Head of caudate nucleus (tissue), 42 donors: ENCODE measurements around the gene PCDHGA1.
"Not testable (repeated sequence)": the region's sequence is repeated elsewhere in the genome, so short reads cannot be mapped to it uniquely, and the experiment has no call there.

ENCODE experiments used
- DNase-seq, 42 donors: peaks; one replicate each; pipeline versions ENCODE4 v3.0.0 to v3.0.0-alpha.2; 2020 to 2021; ENCODE audit warnings: mixed read lengths in 7 of 42
- intact Hi-C: fragments of 100-400 bp; cut with DNase I; formaldehyde crosslinking; loops from one replicate; pipeline ENCODE4 v1.15.0; 2022

Gene PCDHGA1

DNA sequence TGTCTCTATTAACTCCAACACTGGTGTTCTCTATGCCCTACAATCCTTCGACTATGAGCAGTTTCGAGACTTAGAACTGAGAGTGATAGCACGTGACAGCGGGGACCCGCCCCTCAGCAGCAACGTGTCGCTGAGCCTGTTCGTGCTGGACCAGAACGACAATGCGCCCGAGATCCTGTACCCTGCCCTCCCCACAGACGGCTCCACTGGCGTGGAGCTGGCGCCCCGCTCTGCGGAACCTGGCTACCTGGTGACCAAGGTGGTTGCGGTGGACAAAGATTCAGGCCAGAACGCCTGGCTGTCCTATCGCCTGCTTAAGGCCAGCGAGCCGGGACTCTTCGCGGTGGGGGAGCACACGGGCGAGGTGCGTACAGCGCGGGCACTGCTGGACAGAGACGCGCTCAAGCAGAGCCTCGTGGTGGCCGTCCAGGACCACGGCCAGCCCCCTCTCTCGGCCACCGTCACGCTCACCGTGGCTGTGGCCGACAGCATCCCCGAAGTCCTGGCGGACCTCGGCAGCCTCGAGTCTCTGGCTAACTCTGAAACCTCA, 92.5 kb downstream of the PCDHGA1 start:
- intact Hi-C loops: loop anchor here (10.0 kb wide), 1 partner anchor 102 kb away; no protein-coding TSS in a partner anchor
- DNase-seq: peak in 1 of 42 donors; percentile 15

DNA sequence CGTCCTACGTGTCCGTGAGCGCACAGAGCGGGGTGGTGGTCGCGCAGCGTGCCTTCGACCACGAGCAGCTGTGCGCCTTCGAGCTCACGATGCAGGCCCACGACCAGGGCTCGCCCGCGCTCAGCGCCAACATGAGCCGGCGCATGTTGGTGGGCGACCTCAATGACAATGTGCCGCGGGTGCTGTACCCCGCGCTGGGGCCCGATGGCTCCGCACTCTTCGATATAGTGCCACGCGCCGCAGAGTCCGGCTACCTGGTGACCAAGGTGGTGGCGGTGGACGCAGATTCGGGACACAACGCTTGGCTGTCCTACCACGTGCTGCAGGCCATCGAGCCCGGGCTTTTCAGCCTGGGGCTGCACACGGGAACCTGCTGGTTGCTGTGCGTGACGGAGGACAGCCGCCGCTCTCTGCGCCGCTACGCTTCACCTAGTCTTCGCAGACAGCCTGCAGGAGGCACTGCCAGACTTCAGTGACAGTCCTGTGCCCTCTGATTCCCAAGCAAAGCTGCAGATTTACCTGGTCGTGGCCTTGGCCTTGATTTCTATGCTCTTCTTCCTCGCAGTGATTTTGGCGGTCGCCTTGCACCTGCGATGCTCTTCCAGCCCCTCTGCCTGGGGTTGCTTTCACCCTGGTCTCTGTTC, 97.6 kb downstream of the PCDHGA1 start:
- intact Hi-C loops: loop anchor here (10.0 kb wide), 1 partner anchor 97 kb away; no protein-coding TSS in a partner anchor
- no peak for DNase-seq

DNA sequence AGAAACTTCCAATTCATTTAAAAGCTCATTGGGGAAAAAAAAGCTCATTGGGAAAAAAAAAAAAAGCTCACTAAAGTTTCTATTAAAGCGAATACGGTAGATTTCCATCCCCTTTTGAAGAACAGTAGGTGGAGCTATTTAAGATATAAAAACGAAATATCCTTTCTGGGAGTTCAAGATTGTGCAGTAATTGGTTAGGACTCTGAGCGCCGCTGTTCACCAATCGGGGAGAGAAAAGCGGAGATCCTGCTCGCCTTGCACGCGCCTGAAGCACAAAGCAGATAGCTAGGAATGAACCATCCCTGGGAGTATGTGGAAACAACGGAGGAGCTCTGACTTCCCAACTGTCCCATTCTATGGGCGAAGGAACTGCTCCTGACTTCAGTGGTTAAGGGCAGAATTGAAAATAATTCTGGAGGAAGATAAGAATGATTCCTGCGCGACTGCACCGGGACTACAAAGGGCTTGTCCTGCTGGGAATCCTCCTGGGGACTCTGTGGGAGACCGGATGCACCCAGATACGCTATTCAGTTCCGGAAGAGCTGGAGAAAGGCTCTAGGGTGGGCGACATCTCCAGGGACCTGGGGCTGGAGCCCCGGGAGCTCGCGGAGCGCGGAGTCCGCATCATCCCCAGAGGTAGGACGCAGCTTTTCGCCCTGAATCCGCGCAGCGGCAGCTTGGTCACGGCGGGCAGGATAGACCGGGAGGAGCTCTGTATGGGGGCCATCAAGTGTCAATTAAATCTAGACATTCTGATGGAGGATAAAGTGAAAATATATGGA, 100.2 kb downstream of the PCDHGA1 start, which contains the start of gene PCDHGA12:
TSS of gene PCDHGA12 (plus strand) at position 176 of the 782 bp plus-strand sequence. CDS start at position 429, 253 bp downstream.
- intact Hi-C loops: no loop called here

DNA sequence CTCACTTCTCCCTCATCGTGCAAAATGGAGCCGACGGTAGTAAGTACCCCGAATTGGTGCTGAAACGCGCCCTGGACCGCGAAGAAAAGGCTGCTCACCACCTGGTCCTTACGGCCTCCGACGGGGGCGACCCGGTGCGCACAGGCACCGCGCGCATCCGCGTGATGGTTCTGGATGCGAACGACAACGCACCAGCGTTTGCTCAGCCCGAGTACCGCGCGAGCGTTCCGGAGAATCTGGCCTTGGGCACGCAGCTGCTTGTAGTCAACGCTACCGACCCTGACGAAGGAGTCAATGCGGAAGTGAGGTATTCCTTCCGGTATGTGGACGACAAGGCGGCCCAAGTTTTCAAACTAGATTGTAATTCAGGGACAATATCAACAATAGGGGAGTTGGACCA, 101.0 kb downstream of the PCDHGA1 start:
- no peak for DNase-seq
- intact Hi-C loops: no loop called here

More for the DNA sequence above, 100.2 kb downstream of the PCDHGA1 start, which contains the start of gene PCDHGA12:
- DNase-seq: peak in 25 of 42 donors; percentile 15 to 70 (median 39)

DNA sequence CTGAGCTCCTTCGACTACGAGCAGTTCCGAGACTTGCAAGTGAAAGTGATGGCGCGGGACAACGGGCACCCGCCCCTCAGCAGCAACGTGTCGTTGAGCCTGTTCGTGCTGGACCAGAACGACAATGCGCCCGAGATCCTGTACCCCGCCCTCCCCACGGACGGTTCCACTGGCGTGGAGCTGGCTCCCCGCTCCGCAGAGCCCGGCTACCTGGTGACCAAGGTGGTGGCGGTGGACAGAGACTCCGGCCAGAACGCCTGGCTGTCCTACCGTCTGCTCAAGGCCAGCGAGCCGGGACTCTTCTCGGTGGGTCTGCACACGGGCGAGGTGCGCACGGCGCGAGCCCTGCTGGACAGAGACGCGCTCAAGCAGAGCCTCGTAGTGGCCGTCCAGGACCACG, 102.0 kb downstream of the PCDHGA1 start:
- intact Hi-C loops: not testable (repeated sequence)

DNA sequence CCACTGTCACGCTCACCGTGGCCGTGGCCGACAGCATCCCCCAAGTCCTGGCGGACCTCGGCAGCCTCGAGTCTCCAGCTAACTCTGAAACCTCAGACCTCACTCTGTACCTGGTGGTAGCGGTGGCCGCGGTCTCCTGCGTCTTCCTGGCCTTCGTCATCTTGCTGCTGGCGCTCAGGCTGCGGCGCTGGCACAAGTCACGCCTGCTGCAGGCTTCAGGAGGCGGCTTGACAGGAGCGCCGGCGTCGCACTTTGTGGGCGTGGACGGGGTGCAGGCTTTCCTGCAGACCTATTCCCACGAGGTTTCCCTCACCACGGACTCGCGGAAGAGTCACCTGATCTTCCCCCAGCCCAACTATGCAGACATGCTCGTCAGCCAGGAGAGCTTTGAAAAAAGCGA, 102.4 kb downstream of the PCDHGA1 start:
- DNase-seq, intact Hi-C loops: not testable (repeated sequence)

More for the DNA sequence above, 102.0 kb downstream of the PCDHGA1 start:
- not testable (repeated sequence) for DNase-seq

DNA sequence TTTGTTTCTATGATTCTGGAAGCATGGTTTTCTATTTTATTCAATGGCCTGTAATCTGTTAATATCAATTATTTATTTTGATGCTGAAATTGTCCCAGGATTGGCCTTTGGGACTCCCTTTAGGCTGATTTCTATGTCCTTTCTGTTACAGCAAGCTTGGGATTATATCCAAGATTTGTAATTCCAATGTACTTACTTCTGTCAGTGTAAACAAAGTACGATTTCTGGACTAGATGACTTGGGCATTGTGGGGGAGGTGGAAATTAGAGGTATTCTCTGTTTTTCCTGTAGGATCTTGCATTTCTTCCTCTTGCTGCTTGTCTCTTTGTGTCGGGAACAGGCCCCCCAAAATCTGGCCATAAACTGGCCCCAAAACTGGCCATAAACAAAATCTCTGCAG, 103.7 kb downstream of the PCDHGA1 start:
- DNase-seq: no peak
- intact Hi-C loops: no loop called here

DNA sequence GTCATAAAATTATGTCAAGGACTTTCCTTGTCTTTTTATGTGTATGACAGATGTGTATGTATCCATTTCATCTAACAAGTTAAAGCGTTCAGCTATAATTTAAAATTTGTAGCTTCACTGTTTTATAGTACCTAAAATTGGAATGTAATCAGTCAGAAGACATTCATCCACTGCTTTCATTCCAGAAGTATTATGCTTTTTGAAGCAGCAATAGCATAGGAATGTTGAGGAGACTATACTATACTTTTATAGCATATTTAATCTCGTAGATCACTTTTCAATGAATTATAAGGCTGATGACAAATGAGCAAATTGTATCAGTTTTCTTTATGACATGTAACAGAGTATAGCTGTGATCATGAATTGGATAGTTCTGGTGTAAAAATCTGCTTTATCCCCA, 106.9 kb downstream of the PCDHGA1 start:
- intact Hi-C loops: no loop called here
- no peak for DNase-seq

DNA sequence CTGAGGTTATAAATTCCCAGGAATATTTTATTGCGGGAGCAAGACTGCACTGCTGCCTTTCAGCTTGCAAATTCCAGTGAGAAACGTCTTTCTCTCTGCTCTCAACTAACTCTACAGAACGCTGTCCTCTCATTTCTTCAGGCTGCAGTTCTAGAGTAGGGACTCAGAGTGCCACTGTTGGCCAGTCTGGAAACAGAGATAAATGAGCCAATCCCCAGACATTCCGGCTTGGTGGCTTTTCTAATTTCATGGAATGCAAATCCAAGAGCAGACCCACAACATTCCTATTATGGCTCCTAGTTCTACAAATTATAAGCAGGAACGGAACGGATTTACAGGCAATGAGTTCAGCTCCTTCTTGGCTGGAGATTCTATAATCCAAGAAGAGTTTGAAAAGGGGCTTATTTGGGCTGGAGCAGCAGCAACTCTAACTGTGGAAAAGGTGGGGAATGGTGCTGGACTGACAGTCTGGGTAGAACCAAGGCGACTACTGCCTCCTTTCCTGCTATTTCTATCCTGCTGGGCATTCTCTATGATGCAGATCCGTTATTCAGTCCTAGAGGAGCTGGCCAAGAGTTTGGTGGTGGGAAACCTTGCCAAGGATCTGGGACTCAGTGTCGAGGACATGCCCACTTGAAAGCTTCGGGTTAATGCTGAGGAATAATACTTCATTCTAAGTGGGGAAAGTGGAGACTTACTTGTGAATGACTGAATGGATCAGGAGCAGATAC, 109.3 kb downstream of the PCDHGA1 start:
- intact Hi-C loops: no loop called here
- DNase-seq: no peak

DNA sequence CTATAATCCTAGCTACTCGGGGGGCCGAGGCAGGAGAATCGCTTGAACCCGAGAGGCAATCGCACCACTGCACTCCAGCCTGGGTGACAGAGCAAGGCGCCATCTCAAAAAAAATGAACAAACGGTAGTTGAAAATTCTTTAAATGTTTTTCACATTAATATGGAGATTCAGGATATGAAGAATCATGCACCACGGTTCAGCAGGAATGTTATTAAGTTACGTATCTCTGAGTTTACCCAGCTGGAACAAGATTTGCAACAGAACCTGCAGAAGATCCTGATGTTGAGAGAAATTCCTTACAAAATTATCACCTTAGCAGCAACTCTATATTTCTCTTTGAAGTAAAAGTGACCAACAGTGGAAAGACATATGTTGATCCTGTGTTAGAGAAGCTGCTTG, 110.0 kb downstream of the PCDHGA1 start:
- DNase-seq: no peak
- intact Hi-C loops: no loop called here

DNA sequence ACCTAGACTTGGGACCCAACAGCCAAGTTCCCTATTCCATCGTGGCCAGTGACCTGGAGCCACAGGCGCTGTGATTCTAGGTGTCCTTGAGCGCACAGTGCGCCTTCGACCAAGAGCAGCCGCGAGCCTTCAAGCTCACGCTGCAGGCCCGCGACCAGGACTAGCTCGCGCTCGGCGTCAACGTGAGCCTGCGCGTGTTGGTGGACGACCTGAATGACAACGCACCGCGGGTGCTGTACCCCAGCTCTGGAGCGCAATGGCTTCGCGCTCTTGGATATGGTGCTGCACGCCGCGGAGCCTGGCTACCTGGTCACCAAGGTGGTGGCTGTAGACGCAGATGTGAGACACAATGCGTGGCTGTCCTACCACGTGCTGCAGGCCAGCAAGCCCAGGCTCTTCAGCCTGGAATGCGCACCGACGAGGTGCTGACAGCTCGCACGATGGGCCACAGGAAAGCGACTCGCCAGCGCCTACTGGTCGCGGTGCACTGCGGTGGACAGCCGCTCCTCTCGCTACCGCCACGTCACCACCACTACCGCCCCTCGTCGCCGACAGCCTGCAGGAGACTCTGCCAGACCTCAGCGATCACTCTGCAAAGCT, 111.4 kb downstream of the PCDHGA1 start:
- intact Hi-C loops: no loop called here
- DNase-seq: no peak

DNA sequence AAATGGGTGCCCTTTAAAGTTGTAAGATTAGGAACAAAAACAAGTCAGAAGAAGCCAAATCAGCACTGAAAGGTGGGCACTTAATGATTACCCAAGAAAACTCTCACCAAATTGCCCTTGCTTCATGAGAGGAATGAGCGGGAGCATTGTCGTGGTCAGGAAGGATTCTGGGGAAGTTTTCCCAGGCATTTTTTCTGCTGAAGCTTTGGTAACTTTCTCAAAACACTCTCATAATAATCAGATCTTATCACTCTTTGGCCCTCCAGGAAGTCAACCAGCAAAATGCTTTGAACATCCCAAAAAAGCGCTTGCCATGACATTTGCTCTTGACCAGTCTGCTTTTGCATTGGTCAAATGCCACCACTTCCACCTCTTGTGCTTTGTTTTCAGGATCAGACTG, 135.0 kb downstream of the PCDHGA1 start:
- intact Hi-C loops: no loop called here
- no peak for DNase-seq

DNA sequence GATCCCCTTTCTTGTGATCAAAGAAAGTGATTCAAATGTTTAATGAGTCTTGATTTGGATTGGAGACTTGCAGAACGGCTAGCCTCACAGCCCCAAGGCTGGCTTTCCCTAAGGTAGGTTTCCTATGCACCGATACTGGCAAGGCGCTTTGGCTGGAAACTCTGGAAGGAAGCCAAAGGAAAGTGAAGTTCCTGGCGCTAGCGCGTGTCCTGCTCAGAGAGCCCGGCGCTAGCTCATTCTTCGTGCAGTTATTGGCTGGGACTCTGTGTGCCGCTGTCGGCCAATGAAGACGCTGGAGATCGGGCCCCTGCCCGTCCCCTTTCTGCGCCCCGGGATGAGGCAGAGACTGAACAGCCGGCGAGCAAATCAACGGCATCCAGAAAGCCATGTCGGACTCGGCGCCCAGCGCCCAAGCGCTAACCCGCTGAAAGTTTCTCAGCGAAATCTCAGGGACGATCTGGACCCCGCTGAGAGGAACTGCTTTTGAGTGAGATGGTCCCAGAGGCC, 145.4 kb downstream of the PCDHGA1 start, which contains the start of gene PCDHGC3:
TSS of gene PCDHGC3 (plus strand) at position 342 of the 507 bp plus-strand sequence. CDS start at position 493, 151 bp downstream.
- peak; percentile 73 to 96 (median 89) for DNase-seq
- intact Hi-C loops: loop anchor here (5.0 kb wide), 1 partner anchor 37 kb away; no protein-coding TSS in a partner anchor

DNA sequence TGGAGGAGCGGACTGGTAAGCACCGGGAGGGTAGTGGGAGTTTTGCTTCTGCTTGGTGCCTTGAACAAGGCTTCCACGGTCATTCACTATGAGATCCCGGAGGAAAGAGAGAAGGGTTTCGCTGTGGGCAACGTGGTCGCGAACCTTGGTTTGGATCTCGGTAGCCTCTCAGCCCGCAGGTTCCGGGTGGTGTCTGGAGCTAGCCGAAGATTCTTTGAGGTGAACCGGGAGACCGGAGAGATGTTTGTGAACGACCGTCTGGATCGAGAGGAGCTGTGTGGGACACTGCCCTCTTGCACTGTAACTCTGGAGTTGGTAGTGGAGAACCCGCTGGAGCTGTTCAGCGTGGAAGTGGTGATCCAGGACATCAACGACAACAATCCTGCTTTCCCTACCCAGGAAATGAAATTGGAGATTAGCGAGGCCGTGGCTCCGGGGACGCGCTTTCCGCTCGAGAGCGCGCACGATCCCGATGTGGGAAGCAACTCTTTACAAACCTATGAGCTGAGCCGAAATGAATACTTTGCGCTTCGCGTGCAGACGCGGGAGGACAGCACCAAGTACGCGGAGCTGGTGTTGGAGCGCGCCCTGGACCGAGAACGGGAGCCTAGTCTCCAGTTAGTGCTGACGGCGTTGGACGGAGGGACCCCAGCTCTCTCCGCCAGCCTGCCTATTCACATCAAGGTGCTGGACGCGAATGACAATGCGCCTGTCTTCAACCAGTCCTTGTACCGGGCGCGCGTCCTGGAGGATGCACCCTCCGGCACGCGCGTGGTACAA, 146.0 kb downstream of the PCDHGA1 start:
- intact Hi-C loops: loop anchor here (5.0 kb wide), 1 partner anchor 36 kb away; no protein-coding TSS in a partner anchor
- DNase-seq: peak in 34 of 42 donors; percentile 45 to 79 (median 64)

DNA sequence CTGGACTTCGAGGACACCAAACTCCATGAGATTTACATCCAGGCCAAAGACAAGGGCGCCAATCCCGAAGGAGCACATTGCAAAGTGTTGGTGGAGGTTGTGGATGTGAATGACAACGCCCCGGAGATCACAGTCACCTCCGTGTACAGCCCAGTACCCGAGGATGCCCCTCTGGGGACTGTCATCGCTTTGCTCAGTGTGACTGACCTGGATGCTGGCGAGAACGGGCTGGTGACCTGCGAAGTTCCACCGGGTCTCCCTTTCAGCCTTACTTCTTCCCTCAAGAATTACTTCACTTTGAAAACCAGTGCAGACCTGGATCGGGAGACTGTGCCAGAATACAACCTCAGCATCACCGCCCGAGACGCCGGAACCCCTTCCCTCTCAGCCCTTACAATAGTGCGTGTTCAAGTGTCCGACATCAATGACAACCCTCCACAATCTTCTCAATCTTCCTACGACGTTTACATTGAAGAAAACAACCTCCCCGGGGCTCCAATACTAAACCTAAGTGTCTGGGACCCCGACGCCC, 146.8 kb downstream of the PCDHGA1 start:
- intact Hi-C loops: loop anchor here (5.0 kb wide), 1 partner anchor 35 kb away; no protein-coding TSS in a partner anchor
- DNase-seq: no peak

DNA sequence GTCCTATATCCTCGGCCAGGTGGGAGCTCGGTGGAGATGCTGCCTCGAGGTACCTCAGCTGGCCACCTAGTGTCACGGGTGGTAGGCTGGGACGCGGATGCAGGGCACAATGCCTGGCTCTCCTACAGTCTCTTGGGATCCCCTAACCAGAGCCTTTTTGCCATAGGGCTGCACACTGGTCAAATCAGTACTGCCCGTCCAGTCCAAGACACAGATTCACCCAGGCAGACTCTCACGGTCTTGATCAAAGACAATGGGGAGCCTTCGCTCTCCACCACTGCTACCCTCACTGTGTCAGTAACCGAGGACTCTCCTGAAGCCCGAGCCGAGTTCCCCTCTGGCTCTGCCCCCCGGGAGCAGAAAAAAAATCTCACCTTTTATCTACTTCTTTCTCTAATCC, 147.5 kb downstream of the PCDHGA1 start:
- DNase-seq: no peak
- intact Hi-C loops: loop anchor here (5.0 kb wide), 1 partner anchor 34 kb away; no protein-coding TSS in a partner anchor

DNA sequence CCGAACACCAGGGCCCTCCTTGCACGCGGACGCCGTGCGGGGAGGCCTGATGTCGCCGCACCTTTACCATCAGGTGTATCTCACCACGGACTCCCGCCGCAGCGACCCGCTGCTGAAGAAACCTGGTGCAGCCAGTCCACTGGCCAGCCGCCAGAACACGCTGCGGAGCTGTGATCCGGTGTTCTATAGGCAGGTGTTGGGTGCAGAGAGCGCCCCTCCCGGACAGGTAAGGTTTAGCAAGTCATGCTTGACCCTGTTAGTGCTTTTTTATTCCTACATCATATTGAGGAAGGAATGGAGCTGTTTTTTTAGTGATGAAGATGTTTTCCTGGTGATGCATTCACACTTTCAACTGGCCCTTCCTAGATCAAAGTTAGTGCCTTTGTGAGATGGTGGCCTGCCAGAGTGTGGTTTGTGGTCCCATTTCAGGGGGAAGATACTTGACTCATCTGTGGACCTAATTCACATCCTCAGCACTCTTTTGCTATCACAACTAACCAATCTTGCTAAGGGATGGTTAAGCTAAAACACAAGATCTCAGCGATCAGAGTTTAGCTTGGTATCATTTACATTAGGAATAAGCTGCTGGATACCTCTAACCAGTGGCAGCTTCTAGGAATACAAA, 148.1 kb downstream of the PCDHGA1 start:
- intact Hi-C loops: loop anchor here (5.0 kb wide), 1 partner anchor 34 kb away; no protein-coding TSS in a partner anchor
- DNase-seq: no peak
